DMS114 treated with DMSO at 0.1 percent for 48 hours (cell line): ENCODE data around the gene STUB1.

Experiments used
- DNase-seq: peaks from one replicate; lab custom pipeline; 2025; ENCODE audit not compliant: unreplicated experiment; lab: John Stamatoyannopoulos, UW

STUB1 gene

DNA sequence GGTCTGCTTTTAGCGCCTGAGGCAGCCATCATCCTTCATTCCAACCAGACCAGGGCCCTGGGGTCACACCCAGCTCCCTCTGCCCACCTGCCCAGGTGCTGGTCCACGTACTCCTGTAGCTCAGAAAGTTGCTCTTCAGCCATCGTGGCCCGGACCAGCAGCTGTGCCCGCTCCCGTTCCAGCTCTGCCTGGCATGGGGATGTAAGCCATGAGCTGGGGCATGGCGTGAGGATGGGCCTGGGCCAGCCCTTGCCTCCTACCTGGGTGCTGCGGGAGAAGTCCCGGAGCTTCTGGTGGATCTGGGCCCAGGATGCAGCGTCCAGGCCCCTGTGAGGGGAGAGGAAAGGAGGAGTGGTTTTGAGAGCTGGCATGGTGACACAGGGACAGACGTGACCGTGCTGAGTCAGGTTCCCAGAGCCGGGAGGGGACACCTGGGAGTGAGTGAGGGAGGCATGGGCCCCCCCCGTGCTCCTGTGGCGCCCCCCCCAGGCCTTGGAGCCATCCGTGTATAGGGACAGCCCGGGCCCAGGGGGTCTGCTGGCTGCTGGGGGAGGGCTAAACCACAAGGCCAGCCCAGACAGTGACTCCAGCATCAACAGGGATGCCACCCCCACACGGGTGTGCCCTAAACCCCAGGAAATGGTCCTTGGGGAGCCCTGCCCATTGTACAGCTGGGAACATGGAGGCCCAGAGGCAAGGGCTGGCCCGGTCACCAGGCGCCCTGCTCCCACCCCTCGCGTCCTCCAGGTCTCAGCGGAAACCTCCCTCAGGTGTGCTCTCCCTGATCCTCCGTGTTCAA is 42.8 kb downstream of the STUB1 start:
- no peak for DNase-seq

DNA sequence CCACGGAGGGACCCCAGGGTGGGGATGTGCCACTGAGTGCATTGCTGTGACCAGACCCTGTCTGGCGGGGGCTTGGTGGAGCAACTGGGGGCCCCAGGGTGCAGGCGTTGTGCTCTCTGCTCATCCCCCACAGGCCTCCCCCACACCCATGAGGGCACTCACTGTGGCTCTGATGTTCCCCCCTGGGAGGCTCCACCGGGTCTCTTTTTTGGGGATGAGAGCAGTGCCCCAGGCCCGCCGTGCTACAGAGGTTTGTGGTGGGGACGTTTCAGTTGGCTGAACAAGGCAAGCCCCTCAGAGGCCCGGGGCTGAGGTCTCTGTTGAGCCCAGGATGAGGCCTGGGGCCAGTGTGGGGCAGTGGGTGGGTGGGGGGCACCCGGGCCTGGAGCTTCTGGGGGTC is 43.5 kb downstream of the STUB1 start:
- no peak for DNase-seq

DNA sequence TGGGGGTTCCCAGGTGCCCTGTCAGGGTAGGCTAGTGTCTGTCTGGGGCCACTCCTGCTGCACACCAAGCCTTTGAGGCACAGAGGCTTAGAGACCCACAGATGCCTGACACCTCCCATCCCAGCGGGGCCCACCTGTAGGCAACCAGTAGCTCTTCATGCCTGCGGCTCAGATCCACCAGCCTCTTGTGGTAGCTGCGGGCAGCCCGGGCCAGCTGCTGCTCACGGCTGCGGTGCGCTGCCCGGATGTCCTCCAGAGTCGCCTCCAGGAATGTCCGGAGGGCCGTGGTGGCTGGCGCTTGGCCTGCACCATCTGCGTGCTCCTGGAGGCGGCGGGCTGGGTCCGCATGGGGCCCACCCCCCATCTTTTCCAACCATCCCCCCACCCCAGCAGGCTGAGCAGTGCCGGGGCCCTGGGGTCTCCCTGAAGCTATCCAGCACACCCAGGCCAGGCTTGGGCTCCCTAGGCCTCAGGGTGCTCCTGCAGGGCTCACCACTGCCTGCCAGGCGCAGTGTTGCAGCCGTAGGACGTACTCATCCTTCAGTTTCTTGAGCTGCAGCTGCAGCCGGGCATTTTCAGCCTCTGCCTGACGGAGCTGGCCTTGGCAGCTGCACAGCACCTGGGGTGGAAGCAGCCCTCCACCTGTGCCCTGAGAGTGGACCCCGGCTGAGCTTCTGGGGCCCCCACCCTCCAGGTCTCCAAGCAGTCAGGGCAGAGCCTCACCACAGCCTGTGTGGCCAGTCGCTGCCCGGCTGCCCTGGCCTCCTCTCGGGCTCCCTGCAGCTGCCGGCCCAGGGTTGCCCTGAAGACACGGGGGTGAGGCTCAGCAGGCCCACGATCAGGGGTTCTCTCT is 44.2 kb downstream of the STUB1 start:
- no peak for DNase-seq

DNA sequence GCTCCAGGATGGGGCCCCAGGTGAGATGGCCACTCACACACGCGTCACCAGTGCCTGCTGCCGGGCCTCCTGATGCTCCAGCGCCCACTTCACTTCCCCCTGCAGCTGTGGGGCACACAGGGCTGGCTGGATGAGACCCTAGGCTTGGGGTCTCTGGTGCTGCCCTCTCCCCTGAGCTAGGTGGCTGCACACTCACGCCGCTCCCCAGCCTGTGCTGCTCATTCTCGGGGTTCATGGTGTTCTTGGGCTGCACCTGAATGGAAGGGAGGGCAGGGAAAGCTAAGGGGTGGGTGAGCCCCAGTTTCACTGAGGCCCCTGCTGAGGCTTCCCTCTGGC is 44.8 kb downstream of the STUB1 start:
- DNase-seq: no peak

DNA sequence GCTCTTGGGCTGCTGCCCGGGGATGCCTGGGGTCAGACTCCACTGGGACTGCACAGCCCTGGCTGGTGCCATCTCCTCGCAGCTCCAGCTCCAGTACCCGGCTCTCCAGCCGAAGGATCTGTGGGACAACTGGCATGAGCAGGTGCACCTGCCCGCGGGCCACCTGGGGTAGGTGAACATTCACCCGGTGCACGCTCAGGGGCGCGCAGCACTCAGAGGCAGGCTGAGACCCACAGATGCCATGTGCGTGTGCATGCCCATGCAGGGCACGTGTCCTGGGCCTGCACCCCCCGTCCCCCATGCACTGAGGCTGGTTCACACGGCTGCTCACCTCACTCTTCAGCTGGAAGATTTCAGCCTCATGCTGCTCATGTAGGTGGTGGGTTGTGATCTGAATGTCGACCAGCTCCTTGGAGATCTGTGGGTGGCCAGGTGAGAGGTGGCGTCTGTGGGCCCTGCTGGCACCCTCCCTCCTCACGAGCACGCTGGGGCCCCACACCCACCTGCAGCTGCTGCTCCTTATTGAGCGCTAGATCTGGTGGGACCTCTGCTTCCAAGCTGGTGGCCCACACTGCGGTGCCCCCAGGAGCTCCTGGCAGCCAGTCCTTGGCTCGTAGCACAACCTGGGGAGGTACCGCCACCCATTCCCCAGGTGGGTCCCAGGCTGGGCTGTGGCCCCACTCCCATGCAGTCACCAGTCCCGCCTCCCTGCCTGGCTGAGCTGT is 45.4 kb downstream of the STUB1 start:
- DNase-seq: no peak

DNA sequence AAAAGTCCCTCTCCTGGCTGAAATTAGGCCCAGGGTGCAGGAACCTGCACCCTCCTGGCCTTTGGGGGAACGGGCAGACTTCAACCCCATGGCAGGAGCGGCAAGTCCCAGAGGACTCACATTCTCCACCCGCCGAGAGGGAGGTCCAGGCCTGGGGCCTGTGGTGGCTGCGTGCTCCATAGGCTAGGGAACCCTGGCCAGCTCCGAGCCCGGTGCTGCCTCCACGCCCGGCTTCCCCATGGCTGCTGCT is 45.9 kb downstream of the STUB1 start:
- DNase-seq: no peak

DNA sequence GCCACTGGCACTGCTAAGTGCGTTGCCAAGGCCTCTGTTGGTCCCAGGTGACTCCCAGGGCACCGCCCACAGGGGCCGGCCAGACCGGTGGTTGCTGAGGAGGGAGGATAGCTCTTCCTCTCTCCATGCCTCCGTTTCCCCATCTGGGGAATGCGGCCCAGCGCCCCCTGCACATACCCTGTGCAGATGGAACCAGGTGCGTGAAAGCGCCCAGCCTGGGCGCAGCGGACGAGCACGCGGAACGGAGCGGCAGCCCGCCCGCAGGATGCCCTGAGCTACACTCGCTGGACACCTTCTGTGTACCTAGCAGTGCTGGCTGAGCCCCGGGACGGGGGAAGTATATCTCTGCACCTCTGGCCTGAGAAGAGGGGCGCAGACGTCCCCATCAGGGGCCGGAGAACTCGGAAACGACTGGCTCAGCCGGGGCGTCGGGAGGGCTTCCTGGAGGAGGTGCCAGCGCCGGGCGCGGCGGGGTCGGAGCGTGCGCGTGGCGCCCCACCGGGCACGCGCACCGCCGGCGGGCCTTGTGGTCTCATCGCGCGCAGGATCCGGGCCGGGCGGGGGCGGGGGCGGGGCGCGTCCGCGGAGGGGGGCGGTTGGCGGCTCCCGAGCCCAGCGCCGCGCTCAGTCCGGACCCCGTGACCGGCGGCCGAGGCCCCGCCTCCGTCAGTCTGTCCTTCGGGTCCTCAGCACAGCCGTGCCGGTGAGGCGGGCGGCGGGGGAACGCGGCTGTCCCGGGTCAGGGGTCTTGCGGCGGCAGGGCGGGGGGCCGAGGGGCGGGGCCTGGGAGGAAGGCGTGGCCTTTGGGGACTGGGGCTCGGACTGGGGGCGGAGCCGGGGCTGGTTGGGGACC is 46.5 kb downstream of the STUB1 start, which contains the start of the genes CCDC78 and HAGHL:
Gene CCDC78, minus strand, starts transcription at position 6 of the 853 bp plus-strand sequence. CDS start 76 bp downstream, outside the sequence.
Gene HAGHL, plus strand, starts transcription at position 669 of the 853 bp plus-strand sequence. CDS start 404 bp downstream, outside the sequence.
- DNase-seq: no peak

DNA sequence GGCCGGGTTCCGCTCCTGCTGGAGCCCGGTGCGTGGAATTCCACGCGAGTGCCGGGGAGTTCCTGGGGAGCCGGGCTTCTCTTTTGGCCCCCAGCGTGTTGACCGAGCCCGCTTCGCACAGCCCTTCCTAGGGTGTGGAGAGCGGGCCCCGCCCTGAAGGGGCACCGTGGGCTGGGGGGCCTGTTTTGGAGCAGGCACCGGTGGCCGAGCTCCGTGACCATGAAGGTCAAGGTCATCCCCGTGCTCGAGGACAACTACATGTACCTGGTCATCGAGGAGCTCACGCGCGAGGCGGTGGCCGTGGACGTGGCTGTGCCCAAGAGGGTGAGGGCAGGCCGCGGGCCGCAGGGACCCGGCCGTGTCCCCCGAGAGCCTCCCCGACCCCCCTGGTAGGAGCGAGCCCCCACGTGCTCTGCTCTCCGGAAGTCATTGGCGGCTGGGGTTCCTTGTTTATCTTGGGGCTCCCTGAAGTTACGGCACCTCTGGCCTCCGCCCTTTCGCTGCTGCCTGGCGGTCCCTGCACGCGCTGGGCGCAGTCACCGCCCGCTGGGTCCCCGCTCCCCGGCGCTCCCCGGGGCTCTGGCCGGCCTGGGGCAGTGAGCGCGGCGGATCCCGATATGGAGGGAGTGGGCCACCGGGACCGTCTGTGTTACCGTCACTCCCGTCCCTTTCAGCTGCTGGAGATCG is 47.2 kb downstream of the STUB1 start:
- no peak for DNase-seq

DNA sequence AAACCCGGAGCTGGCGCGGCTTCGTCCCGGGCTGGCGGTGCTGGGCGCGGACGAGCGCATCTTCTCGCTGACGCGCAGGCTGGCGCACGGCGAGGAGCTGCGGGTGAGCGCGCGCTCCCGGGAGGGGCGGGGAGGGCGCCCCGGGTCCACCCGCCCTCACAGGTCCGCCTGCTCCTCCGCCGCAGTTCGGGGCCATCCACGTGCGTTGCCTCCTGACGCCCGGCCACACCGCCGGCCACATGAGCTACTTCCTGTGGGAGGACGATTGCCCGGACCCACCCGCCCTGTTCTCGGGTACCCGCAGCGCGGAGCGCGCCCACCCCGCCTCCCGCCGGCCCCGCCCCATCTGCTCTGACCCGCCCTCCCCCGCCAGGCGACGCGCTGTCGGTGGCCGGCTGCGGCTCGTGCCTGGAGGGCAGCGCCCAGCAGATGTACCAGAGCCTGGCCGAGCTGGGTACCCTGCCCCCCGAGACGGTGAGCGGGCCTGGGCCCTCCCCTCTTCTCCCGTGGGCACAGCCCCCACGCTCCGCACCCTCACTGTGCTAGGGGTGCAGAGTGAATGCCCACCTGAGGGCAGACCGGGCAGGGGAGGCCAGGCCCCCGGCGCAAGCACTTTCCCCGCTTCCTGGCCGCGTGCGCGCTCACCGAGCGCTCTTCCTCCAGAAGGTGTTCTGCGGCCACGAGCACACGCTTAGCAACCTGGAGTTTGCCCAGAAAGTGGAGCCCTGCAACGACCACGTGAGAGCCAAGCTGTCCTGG is 48.1 kb downstream of the STUB1 start:
- DNase-seq: no peak

DNA sequence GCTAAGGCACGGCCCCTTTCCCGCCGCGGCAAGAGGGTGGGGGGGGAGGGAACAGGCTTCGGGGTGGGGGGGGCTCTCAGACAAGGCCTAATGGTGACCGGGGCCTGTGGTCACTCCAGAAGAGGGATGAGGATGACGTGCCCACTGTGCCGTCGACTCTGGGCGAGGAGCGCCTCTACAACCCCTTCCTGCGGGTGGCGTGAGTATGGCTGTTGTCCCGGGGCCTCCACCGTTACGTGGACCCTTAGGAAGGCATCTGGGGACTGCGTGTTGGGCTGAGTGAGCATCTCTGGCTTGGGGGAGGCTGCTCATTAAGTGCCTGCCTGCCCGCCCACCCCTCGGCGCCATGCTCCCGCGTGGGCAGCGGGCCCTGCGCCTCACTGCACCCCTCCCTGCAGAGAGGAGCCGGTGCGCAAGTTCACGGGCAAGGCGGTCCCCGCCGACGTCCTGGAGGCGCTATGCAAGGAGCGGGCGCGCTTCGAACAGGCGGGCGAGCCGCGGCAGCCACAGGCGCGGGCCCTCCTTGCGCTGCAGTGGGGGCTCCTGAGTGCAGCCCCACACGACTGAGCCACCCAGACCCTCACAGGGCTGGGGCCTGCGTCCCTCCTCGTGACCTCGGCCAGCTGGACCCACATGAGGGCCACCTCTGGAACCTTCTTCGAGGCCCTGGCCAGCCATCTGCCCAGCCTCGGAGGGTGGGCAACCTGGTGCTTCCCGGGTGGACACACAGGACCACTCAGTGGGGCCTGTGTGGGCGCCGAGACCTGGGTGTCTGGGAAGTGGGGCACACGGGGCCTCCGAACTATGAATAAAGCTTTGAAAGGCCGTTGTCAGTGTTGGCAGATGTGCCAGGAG is 48.9 kb downstream of the STUB1 start:
- DNase-seq: no peak

DNA sequence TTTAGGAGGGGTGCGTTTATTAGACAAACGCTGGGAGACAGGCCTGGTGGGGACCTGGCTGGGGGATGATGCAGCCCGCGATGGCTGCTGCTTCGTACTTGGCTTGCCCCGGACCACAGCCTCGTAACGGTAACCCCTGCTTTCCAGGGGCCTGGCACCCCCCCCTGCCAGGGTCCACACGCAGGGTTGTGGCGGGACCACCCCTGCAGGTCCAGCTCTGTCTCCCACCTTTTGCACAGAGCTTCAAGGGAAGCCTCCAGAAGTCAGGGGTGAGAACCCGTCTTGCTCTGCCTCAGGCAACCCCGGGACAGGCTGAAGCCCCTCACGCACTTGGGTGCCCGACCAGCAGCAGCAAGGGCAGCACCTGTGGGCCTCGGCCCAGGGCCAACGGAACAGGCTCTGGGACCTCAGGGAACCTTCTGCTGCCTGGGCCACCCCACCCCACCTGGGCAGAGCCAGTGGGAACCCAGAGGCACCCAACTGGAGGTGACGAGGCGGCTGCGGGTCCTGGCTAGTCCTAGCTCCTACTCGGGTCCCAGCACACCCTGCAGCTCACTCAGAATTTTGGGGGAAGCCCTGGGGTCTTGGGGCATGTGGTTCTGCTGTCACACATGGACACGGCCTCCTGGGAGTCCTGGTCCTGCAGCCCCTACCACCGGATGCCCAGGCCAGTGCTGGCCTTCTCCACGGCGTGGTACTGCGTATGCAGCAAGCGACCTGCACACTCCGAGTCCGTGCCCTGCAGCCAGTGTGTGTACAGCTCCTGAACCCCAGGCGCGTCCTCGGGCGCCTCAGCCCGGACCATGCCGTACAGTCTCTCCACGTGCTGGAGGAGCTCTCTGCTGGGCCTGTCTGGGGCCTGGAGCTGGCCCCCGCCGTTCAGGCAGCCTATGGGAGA is 49.8 kb downstream of the STUB1 start:
- no peak for DNase-seq

DNA sequence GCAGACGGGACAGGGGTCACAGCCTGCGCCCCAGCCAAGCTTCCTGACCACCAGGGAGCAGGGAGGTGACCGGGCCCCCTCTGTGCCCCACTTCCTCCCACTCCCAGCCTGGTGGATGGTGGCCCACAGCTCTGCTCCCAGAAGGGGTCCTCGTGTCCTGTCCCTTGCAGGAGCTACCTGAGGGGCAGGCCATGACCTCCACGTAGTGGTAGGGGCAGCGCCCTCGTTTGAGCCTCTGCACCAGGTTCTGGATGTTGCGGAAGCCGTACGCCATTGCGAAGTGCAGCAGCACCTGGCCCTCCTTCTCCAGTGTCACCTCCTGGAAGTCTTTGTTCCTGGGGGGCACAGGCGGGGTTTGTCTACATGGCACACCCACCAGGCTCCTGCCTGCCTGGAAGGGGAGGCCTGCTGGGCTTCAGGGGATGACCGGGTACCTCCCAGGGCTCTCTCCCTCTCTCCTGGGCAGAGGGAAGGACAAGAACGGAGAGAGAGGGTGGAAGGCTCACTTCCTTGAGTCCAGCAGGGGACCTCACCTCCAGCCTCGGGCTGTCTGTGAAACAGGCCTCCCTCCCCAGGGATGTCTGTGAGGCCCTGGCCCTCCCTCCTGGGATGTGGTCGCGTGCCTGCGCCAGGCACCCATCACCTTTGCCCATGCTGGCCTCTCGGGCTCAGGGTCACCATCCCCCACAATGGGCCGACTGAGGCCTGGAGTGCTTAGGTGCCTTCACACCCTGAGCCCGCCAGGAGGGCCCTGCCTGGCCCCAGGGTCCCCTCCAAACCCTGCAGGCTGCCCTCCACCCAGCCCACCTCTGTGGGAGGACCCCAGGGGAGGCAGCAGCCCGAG is 50.7 kb downstream of the STUB1 start:
- DNase-seq: no peak

DNA sequence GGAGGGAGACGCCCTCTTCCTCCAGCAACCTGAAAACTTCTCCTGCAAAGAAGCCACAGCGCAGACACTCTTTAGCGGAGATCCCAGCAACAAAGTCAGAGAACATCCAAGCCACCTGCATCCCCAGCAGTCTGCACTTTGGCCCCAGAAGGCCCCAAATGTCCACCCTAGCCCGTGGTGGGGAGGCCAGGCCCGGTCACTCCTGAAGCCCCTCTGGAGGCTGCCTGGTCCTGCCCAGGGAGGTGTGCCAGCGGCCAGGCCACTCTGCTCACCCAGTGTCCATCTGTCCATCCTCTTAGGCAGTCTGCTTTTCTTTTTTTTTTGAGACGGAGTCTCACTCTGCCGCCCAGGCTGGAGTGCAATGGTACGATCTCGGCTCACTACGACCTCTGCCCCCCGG is 52.1 kb downstream of the STUB1 start:
- DNase-seq: no peak
